KMS-11 (cell line): ENCODE results near the gene P3H4.

Source experiments
- H2AFZ ChIP-seq: fragments of 200-600 bp; sonication (generic); 2 replicates; pipeline ENCODE4 v1.6.1; 2016; ENCODE audit warnings: antibody characterized with exemption, mixed run types, low read depth
- H3K27ac ChIP-seq: fragments of 200-600 bp; sonication (generic); 2 replicates; pipeline ENCODE4 v1.6.1; 2016; ENCODE audit warnings: mild to moderate bottlenecking, mixed run types
- H3K27me3 ChIP-seq: fragments of 200-600 bp; sonication (generic); 2 replicates; pipeline ENCODE4 v1.6.1; 2017; ENCODE audit warnings: mild to moderate bottlenecking, low read depth, mixed run types, moderate library complexity; ENCODE audit not compliant: insufficient read depth
- H3K36me3 ChIP-seq: fragments of 200-600 bp; sonication (generic); 2 replicates; pipeline ENCODE4 v1.6.1; 2017; ENCODE audit warnings: mild to moderate bottlenecking, mixed run types; ENCODE audit not compliant: insufficient read depth
- H3K4me1 ChIP-seq: fragments of 200-600 bp; sonication (generic); 2 replicates; pipeline ENCODE4 v1.6.1; 2016; ENCODE audit warnings: mild to moderate bottlenecking, low read depth, mixed run types; ENCODE audit not compliant: poor library complexity, severe bottlenecking
- H3K4me2 ChIP-seq: fragments of 200-600 bp; sonication (generic); 2 replicates; pipeline ENCODE4 v1.7.0; 2016; ENCODE audit warnings: mild to moderate bottlenecking, mixed run types
- H3K4me3 ChIP-seq: fragments of 200-600 bp; sonication (generic); IDR thresholded peaks from 2 replicates; pipeline ENCODE4 v1.6.1; 2017; ENCODE audit warnings: low read depth, low read length, mixed read lengths; ENCODE audit not compliant: insufficient read depth
- H3K79me2 ChIP-seq: fragments of 200-600 bp; sonication (generic); 2 replicates; pipeline ENCODE4 v1.6.1; 2016; ENCODE audit warnings: low read depth, mixed run types; ENCODE audit not compliant: insufficient read depth
- H3K9ac ChIP-seq: fragments of 200-600 bp; sonication (generic); 2 replicates; pipeline ENCODE4 v1.6.1; 2016; ENCODE audit warnings: mild to moderate bottlenecking, mixed run types
- H4K20me1 ChIP-seq: fragments of 200-600 bp; sonication (generic); 2 replicates; pipeline ENCODE4 v1.6.1; 2016; ENCODE audit warnings: mild to moderate bottlenecking, mixed run types; ENCODE audit not compliant: insufficient read depth
- TF ChIP-seq, protein P1 (sequence below): fragments of 200-600 bp; sonication (generic); conservative IDR thresholded peaks from 2 replicates; pipeline ENCODE4 v1.6.1; 2017; ENCODE audit warnings: low read depth, mild to moderate bottlenecking, antibody characterized with exemption, low read length, moderate library complexity, mixed read lengths

The P3H4 gene

DNA sequence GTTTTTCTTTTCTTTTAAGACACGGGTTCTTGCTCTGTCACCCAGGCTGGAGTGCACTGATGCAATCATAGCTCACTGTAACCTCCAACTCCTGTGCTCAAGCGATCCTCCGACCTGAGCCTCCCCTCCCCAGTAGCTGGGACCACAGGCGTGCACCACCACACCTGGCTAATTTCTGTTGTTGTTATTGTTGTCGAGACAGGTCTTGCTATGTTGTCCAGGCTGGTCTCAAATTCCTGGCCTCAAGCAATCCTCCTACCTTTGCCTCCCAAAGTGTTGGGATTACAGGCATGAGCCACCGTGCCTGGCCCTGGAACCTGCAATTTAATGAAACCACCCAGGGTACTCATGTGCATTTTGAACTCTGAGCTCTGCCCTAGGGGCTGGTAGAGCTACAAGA lies 49.4 kb downstream of the P3H4 start:
- H3K27ac ChIP-seq, result no peak overlapping the region
- H3K4me1 ChIP-seq, result peaks cover 25% of the 10 kb centered on the region
- H3K4me2 ChIP-seq, result no peak overlapping the region
- no peaks in the 10 kb centered on the region for H3K36me3 ChIP-seq
- H3K4me3 ChIP-seq, result no peak overlapping the region
- TF ChIP-seq, protein P1, sequence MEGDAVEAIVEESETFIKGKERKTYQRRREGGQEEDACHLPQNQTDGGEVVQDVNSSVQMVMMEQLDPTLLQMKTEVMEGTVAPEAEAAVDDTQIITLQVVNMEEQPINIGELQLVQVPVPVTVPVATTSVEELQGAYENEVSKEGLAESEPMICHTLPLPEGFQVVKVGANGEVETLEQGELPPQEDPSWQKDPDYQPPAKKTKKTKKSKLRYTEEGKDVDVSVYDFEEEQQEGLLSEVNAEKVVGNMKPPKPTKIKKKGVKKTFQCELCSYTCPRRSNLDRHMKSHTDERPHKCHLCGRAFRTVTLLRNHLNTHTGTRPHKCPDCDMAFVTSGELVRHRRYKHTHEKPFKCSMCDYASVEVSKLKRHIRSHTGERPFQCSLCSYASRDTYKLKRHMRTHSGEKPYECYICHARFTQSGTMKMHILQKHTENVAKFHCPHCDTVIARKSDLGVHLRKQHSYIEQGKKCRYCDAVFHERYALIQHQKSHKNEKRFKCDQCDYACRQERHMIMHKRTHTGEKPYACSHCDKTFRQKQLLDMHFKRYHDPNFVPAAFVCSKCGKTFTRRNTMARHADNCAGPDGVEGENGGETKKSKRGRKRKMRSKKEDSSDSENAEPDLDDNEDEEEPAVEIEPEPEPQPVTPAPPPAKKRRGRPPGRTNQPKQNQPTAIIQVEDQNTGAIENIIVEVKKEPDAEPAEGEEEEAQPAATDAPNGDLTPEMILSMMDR, result no peak
- no peaks in the 10 kb centered on the region for H3K79me2 ChIP-seq
- no peaks in the 10 kb centered on the region for H4K20me1 ChIP-seq
- H2AFZ ChIP-seq, result no peak overlapping the region
- H3K9ac ChIP-seq, result no peak overlapping the region
- H3K27me3 ChIP-seq, result no peaks in the 10 kb centered on the region

DNA sequence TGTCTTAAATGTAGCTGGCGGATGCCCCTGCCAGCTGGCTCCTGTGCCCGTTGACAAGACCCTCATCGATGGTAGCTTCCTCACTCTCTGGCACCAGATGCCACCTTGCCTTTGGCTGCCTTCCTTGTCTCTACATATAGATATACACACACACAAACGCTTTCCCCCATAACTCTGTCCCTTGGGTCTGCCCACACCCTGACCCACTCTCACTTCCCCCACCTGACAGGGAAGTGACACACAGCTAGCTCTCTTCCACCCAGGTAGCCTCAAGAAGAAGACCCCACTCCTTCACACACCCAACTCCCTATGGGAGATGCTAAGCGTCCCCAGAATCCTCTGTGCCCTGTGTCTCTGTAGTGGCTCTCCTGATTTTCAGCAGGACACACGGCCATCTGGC lies 50.9 kb downstream of the P3H4 start:
- TF ChIP-seq, protein P1, result no peak
- no peak overlapping the region for H3K9ac ChIP-seq
- H3K4me1 ChIP-seq, result peaks cover 39% of the 10 kb centered on the region
- no peak overlapping the region for H3K27ac ChIP-seq
- no peaks in the 10 kb centered on the region for H3K36me3 ChIP-seq
- no peak overlapping the region for H3K4me2 ChIP-seq
- no peaks in the 10 kb centered on the region for H3K27me3 ChIP-seq
- no peak overlapping the region for H3K4me3 ChIP-seq
- no peaks in the 10 kb centered on the region for H4K20me1 ChIP-seq
- H2AFZ ChIP-seq, result no peak overlapping the region
- H3K79me2 ChIP-seq, result 0 out of 2 replicates have a peak, but pooled peaks cover 2% of the 10 kb centered on the region

DNA sequence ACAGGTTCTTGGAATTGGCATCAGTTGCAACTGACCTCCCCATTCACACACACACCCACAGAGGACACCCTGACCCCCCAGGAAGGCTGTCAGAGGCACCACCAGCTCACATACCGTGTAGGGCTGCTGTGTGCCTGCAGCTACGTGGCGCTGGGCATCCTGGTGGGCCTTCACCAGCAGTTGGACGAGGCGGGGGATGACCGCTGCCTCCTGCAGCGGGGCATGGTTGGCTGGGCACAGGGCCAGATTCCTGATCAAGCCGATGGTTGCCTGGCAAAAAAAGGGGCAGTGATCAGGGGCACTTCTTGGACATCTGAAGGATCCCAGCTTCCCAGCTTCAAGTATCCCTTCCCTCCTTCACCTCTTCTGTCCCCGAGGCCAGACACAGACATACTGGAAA lies 53.1 kb downstream of the P3H4 start:
- no peak overlapping the region for H3K9ac ChIP-seq
- no peaks in the 10 kb centered on the region for H3K36me3 ChIP-seq
- H2AFZ ChIP-seq, result no peak overlapping the region
- no peak overlapping the region for H3K4me2 ChIP-seq
- H4K20me1 ChIP-seq, result no peaks in the 10 kb centered on the region
- no peaks in the 10 kb centered on the region for H3K27me3 ChIP-seq
- peaks cover 60% of the 10 kb centered on the region for H3K4me1 ChIP-seq
- peaks cover 16% of the 10 kb centered on the region; the same call in 1 of the 2 replicates for H3K79me2 ChIP-seq
- TF ChIP-seq, protein P1, result no peak
- peak overlapping the region; percentile 95; the same call in 1 of the 2 replicates for H3K27ac ChIP-seq
- H3K4me3 ChIP-seq, result no peak overlapping the region

DNA sequence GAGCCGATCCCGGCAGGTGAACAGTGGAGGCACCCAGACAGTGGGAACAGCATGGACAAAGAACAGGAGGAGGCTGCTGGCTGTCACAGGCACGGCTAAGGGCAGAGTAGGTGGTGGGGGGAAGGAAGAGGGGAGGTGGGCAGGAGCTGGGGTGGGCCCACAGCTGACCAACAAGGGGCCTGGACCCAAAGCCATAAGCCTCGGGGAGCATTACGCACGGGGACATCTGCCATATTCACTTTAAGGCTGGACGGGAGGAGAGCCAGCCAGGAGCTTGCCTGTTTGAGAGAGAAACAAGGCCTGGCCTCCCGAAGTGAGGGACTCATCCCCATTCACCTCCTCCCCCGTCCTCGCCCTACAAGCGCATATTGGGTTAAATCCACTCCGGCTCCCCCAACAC lies 57.7 kb downstream of the P3H4 start:
- H3K4me1 ChIP-seq, result peaks cover 62% of the 10 kb centered on the region
- no peak overlapping the region for H2AFZ ChIP-seq
- TF ChIP-seq, protein P1, result no peak
- no peaks in the 10 kb centered on the region for H3K36me3 ChIP-seq
- no peak overlapping the region for H3K4me3 ChIP-seq
- no peak overlapping the region for H3K9ac ChIP-seq
- H4K20me1 ChIP-seq, result no peaks in the 10 kb centered on the region
- peaks cover 16% of the 10 kb centered on the region; the same call in 1 of the 2 replicates for H3K79me2 ChIP-seq
- H3K27me3 ChIP-seq, result no peaks in the 10 kb centered on the region
- H3K4me2 ChIP-seq, result peak overlapping the region; percentile 75; the same call in 1 of the 2 replicates
- no peak overlapping the region; the same call in 1 of the 2 replicates for H3K27ac ChIP-seq
